Testis (tissue), 3 donors: ENCODE results near the gene CAMK2N2. TPM values are rescaled to one million over a fixed set of nuclear protein-coding genes. Genes with fewer than 3 reads are reported as not detected.
A peak's percentile ranks its signal among the peaks of the same experiment; 100 is the strongest.

Experiments
- DNase-seq: peaks from one replicate; pipeline ENCODE4 v3.0.0-alpha.2; 2019
- H3K27ac ChIP-seq, 2 donors: fragments of 200-600 bp; sonication (generic); one replicate each; pipeline ENCODE4 v1.5.1; 2019
- H3K27me3 ChIP-seq: fragments of 200-600 bp; sonication (generic); one replicate; pipeline ENCODE4 v1.5.1; 2019
- H3K36me3 ChIP-seq: fragments of 200-600 bp; sonication (generic); one replicate; pipeline ENCODE4 v1.5.1; 2017; ENCODE audit warnings: low read depth; ENCODE audit errors: missing control alignments
- H3K4me1 ChIP-seq: fragments of 200-600 bp; sonication (generic); one replicate; pipeline ENCODE4 v1.5.1; 2019
- H3K4me3 ChIP-seq, 2 donors: fragments of 200-600 bp; sonication (generic); one replicate each; pipeline ENCODE4 v1.5.1; 2017 to 2019
- H3K9me3 ChIP-seq: fragments of 200-600 bp; sonication (generic); one replicate; pipeline ENCODE4 v1.5.1; 2017
- POLR2A ChIP-seq: fragments of 450-650 bp; IDR thresholded peaks from one replicate; pipeline ENCODE4 v1.6.1; 2017; ENCODE audit warnings: antibody characterized with exemption, mild to moderate bottlenecking, moderate library complexity
- WGBS, 2 donors: methylation state at CpG; one replicate each; pipeline ENCODE4 v1.1.5; 2018; 5-methylcytosine and 5-hydroxymethylcytosine counted together
- intact Hi-C: fragments of 100-400 bp; cut with DNase I; formaldehyde crosslinking; loops from one replicate; pipeline ENCODE4 v1.15.1; 2023; ENCODE audit warnings: low total_unique reads
- polyA plus RNA-seq: library from polyadenylated mRNA; stranded (reverse); fragments of 350-450 nt; fragmentation: Illumina TruSeq; extraction: RNeasy Lipid Tissue Mini Kit (QIAGEN cat#74804); gene quantifications from one replicate; pipeline ENCODE4 v1.2.3, GENCODE V29; 2014; ENCODE audit warnings: low read depth, low replicate concordance; ENCODE audit not compliant: insufficient read depth
- total RNA-seq, 2 donors: library from RNA; depleted of rRNA; stranded (reverse); fragments of >200 nt; gene quantifications; one replicate each; pipeline ENCODE4 v1.2.3, GENCODE V29; 2016
- TF ChIP-seq, protein P1 (sequence below), 3 experiments: fragments of 450-650 bp in 2 of 3; fragments of 200-600 bp in 1 of 3; sonication (generic) in 1 of 3; IDR thresholded peaks; one replicate each; pipeline ENCODE4 v1.5.1; 2016 to 2019; ENCODE audit warnings: antibody characterized with exemption in 3 of 3, mild to moderate bottlenecking in 2 of 3, moderate library complexity in 1 of 3

The CAMK2N2 gene
- total and polyA plus RNA-seq, 3 donors from 2014 or later = 0.24 to 0.40 TPM; not detected in 1

DNA sequence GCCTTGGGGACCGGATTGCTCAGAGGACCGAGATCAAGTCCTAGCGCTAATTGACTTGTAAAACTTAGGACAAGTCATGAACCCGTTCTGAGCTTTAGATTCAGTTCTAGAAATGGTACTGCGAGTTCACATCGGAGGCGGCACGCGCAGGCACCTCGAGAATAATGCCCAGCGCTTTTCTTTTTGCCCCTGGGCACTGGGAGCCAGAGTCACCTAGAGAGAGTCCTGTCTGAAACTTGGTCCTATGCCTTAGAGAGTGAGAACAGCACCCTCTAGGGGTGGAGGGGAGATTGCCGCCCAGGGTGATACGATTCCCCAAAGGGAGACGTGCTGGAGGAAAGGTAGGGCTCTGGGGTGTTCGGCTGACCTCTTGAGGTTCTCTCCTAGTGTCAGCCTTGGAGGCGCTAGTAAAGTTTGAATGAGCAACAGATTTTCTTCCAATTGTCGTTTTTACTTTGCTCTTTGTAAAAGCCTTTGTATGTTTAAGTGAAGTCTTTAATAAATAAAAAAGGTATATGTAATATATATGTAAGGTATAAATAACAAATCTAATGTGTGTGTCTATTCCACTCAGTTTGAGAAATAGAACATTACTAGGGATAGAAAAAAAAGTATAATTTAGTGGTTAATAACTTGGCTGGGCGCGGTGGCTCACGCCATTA lies 11.1 kb downstream of the CAMK2N2 start:
- Histone ChIP-seq H3K4me3 (peak overlapping the region; percentile 81 to 84), H3K9me3 (no peaks in the 10 kb centered on the region), H3K27me3 (no peaks in the 10 kb centered on the region), H3K4me1 (peaks cover 10% of the 10 kb centered on the region), H3K36me3 (no peaks in the 10 kb centered on the region), H3K27ac (peak overlapping the region in 1 of 2 donors; percentile 81)
- DNase-seq = peak; percentile 93
- WGBS, 2 donors = 12% methylated on average over 14 to 20 of the region's 20 CpGs
- intact Hi-C loops = no loop called here
- TF ChIP-seq POLR2A = no peak
- TF ChIP-seq, protein P1, sequence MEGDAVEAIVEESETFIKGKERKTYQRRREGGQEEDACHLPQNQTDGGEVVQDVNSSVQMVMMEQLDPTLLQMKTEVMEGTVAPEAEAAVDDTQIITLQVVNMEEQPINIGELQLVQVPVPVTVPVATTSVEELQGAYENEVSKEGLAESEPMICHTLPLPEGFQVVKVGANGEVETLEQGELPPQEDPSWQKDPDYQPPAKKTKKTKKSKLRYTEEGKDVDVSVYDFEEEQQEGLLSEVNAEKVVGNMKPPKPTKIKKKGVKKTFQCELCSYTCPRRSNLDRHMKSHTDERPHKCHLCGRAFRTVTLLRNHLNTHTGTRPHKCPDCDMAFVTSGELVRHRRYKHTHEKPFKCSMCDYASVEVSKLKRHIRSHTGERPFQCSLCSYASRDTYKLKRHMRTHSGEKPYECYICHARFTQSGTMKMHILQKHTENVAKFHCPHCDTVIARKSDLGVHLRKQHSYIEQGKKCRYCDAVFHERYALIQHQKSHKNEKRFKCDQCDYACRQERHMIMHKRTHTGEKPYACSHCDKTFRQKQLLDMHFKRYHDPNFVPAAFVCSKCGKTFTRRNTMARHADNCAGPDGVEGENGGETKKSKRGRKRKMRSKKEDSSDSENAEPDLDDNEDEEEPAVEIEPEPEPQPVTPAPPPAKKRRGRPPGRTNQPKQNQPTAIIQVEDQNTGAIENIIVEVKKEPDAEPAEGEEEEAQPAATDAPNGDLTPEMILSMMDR (IDR thresholded peaks at IDR 0.05) = peak; percentile 68 to 92 (median 79)

DNA sequence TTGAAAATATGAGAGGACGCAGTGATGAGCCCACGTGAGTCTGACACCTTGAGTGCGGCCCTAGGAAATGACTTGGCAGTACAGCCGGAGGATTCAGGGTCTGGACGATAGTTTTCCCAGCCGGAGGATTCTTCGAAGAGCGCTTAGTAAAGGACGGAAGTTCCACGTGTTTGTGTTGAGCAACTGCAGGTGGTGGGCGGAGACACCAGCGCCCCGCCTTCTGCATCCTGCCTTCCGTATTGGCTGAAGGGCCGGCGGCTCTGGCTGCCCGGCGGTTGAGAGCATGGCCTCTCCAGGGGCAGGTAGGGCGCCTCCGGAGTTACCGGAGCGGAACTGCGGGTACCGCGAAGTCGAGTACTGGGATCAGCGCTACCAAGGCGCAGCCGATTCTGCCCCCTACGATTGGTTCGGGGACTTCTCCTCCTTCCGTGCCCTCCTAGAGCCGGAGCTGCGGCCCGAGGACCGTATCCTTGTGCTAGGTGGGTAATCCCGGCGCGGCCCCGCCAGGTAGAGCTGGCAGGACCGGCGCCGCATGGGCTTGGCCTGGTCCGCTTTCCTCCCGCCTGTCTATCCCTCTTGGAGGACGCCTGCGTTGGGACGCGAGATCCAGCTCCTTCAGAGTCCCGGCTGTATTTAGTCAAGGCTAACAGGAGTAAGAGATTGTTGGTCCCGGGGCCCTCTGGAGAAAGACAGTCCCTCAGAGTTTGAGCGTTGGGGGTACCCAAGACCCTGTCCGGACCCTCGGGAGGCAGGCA lies 11.8 kb downstream of the CAMK2N2 start, which contains the start of gene EEF1AKMT4:
EEF1AKMT4 (plus strand) TSS at position 261 of the 755 bp plus-strand sequence; CDS start at position 284, 23 bp downstream.
- H3K4me1 ChIP-seq = peaks cover 10% of the 10 kb centered on the region
- TF ChIP-seq, protein P1 (IDR thresholded peaks at IDR 0.05) = peak; percentile 44 to 58 (median 47)
- no peak for TF ChIP-seq POLR2A
- H3K27me3 ChIP-seq = no peaks in the 10 kb centered on the region
- peak within 1 kb of the TSS; percentile 81 to 84 for H3K4me3 ChIP-seq
- H3K27ac ChIP-seq = peak within 1 kb of the TSS; percentile 73 to 81
- no peaks in the 10 kb centered on the region for H3K9me3 ChIP-seq
- 0% methylated on average over 15 to 53 of the region's 54 CpGs for WGBS, 2 donors
- intact Hi-C loops = loop anchor here (10.0 kb wide), 1 partner anchor 355 kb away; no protein-coding TSS in a partner anchor
- no peaks in the 10 kb centered on the region for H3K36me3 ChIP-seq
- peak; percentile 98 for DNase-seq

DNA sequence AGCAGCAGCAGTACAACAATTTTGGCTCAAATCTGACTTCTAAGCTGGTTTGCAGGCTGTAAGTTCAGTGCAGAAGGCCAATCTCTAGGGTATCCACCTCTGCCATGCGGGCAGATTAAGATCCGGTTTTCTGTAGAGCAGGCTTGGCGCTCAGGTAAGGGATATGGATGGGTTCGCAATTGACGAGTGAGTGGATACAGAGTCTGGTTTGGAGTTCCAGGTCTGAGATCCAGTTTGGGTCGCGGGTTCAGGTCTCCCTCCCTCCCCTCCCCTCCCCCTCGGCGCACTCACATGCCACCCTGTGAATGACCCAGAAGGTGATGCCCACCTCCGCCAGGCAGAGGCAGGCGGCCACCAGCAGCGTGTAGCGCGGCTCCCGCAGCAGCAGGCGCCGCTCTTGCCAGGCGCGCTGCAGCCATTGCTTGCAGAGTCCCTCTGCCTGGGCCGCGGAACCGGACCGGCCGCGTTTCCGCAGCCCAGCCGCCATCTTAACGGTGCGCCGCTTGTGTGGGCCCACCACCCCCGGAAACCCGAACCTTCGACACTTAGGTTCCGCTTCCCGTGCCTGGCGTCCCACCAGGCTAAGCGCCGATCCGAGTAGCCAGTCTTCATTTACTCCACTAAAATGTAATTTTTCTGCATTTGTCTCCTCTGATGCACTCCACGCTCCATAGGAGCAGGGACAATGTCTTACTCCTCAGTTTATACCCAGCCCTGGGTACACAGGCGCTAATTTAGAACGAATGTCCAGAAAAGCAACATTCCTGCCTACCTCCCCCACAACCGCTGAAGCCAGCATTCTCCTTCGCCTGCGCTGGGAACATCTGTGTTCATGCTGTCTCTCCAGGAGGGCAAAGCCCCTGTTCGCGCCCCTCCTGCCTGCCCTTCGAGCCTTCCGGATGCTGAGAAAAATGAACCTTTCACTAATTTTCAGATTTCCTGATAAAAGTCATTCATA lies 12.6 kb downstream of the CAMK2N2 start, which contains the start of gene ALG3:
ALG3 (minus strand) TSS at position 509 of the 958 bp plus-strand sequence; CDS start at position 487, 22 bp downstream.
- intact Hi-C loops = loop anchor here (10.0 kb wide), 1 partner anchor 354 kb away; no protein-coding TSS in a partner anchor

DNA sequence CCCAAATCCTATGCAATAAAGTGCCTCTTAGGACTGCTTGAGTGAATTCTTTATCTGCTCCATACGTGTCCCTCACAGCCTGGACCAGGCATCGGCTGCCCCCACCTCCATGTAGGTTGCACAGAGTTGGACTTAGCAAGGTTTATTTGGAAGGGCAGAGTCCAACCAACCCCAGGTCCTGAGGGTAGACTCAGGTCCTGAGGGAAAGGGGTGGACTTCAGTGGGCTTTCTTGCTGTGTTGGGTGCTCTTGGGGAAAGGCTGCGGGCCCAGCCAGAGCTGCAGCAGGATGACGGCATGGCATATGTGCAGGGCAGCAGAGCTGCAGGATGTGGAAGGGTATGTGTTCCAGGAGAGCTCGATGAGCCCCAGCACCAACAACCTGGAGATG lies 19.1 kb downstream of the CAMK2N2 start:
- no peaks in the 10 kb centered on the region for H3K36me3 ChIP-seq
- DNase-seq = no peak

More for the DNA sequence above, 12.6 kb downstream of the CAMK2N2 start, which contains the start of gene ALG3:
- Histone ChIP-seq H3K27me3 (no peaks in the 10 kb centered on the region), H3K36me3 (no peaks in the 10 kb centered on the region), H3K4me3 (peak within 1 kb of the TSS; percentile 81 to 84), H3K4me1 (peaks cover 10% of the 10 kb centered on the region), H3K27ac (peak within 1 kb of the TSS; percentile 73 to 81), H3K9me3 (no peaks in the 10 kb centered on the region)
- 0% methylated on average over 37 to 49 of the region's 49 CpGs for WGBS, 2 donors
- TF ChIP-seq, protein P1 (IDR thresholded peaks at IDR 0.05) = no peak
- TF ChIP-seq POLR2A = no peak
- DNase-seq = peak; percentile 86

More for the DNA sequence above, 19.1 kb downstream of the CAMK2N2 start:
- TF ChIP-seq, protein P1 (IDR thresholded peaks at IDR 0.05) = no peak
- no peak for TF ChIP-seq POLR2A
- Histone ChIP-seq H3K4me1 (peaks cover 6% of the 10 kb centered on the region), H3K4me3 (no peak overlapping the region), H3K9me3 (no peaks in the 10 kb centered on the region), H3K27ac (no peak overlapping the region), H3K27me3 (no peaks in the 10 kb centered on the region)
- 77 to 87% methylated on average over 3 to 5 of the region's 5 CpGs for WGBS, 2 donors
- intact Hi-C loops = loop anchor here (10.0 kb wide), 1 partner anchor 347 kb away; no protein-coding TSS in a partner anchor
